K562 (cell line): ENCODE data around the gene EZH1. TPM values are rescaled to one million over a fixed set of nuclear protein-coding genes. Genes with fewer than 3 reads are reported as not detected.

Experiments used
- CCNT2 ChIP-seq: IDR thresholded peaks from 2 replicates; pipeline ENCODE4 v1.6.1; 2011; ENCODE audit warnings: borderline replicate concordance, low read depth, mild to moderate bottlenecking, moderate library complexity, mixed read lengths, low read length; ENCODE audit not compliant: insufficient read length; ENCODE audit errors: extremely low read depth
- GABPA ChIP-seq: fragments of 200-800 bp; sonication (Bioruptor generic); conservative IDR thresholded peaks from 2 replicates; pipeline ENCODE4 v1.6.1; 2016; ENCODE audit warnings: low read depth, missing genetic modification characterization, missing compliant biosample characterization
- GATAD2A ChIP-seq: fragments of 450-650 bp; IDR thresholded peaks from 2 replicates; pipeline ENCODE4 v1.6.1; 2017
- GATAD2B ChIP-seq: fragments of 450-650 bp; IDR thresholded peaks from 2 replicates; pipeline ENCODE4 v1.6.1; 2017; ENCODE audit warnings: mild to moderate bottlenecking, borderline replicate concordance
- LCOR ChIP-seq: sonication (generic); formaldehyde crosslinking; IDR thresholded peaks from 2 replicates; pipeline ENCODE4 v1.8.0; 2022; ENCODE audit warnings: mild to moderate bottlenecking, missing genetic modification reagents
- SMARCE1 ChIP-seq: fragments of 450-650 bp; IDR thresholded peaks from 2 replicates; pipeline ENCODE4 v1.7.1; 2016; ENCODE audit warnings: mild to moderate bottlenecking
- SUPT5H ChIP-seq: fragments of 450-650 bp; IDR thresholded peaks from 2 replicates; pipeline ENCODE4 v1.6.1; 2016
- ZNF217 ChIP-seq: sonication (generic); formaldehyde crosslinking; IDR thresholded peaks from 2 replicates; pipeline ENCODE4 v1.8.0; 2022; ENCODE audit warnings: mild to moderate bottlenecking, missing genetic modification reagents
- polyA plus RNA-seq, 8 experiments: library from polyadenylated mRNA; depleted of rRNA in 4 of 8; stranded (reverse) in 5 of 8; unstranded in 3 of 8; fragments of >200 nt; fragmentation: Nextera tagmentation in 2 of 8; fragmentation: Illumina TruSeq in 1 of 8; extraction: Ambion mirVana in 2 of 8; extraction: Trizol in 1 of 8; gene quantifications; 2 replicates each; pipeline versions ENCODE4 v1.2.1 to v1.2.3, GENCODE V29; 2011 to 2014; ENCODE audit warnings: inconsistent platforms in 1 of 8, missing spikeins in 1 of 8
- total RNA-seq, 7 experiments: library from RNA; depleted of rRNA in 6 of 7; stranded (reverse); fragments of >200 nt in 6 of 7; fragmentation: Illumina TruSeq in 2 of 7; extraction: Trizol in 2 of 7; gene quantifications; 2 replicates each; pipeline versions ENCODE4 v1.2.1 to v1.2.3, GENCODE V29; 2011 to 2021; ENCODE audit warnings: low replicate concordance in 1 of 7
- TF ChIP-seq, protein P1 (sequence below): fragments of 450-650 bp; IDR thresholded peaks from 2 replicates; pipeline ENCODE4 v1.6.1; 2016
- TF ChIP-seq, protein P2 (sequence below): fragments of 200-800 bp; sonication (Bioruptor generic); IDR thresholded peaks from 2 replicates; pipeline ENCODE4 v1.6.1; 2017; ENCODE audit warnings: missing genetic modification characterization, missing compliant biosample characterization

Gene EZH1
- total and polyA plus RNA-seq, 9 of the 15 experiments (the other 6 are each of a cell fraction or from before 2014, with no cell fraction given), result 8.6 to 40.8 (median 22.9) TPM

DNA sequence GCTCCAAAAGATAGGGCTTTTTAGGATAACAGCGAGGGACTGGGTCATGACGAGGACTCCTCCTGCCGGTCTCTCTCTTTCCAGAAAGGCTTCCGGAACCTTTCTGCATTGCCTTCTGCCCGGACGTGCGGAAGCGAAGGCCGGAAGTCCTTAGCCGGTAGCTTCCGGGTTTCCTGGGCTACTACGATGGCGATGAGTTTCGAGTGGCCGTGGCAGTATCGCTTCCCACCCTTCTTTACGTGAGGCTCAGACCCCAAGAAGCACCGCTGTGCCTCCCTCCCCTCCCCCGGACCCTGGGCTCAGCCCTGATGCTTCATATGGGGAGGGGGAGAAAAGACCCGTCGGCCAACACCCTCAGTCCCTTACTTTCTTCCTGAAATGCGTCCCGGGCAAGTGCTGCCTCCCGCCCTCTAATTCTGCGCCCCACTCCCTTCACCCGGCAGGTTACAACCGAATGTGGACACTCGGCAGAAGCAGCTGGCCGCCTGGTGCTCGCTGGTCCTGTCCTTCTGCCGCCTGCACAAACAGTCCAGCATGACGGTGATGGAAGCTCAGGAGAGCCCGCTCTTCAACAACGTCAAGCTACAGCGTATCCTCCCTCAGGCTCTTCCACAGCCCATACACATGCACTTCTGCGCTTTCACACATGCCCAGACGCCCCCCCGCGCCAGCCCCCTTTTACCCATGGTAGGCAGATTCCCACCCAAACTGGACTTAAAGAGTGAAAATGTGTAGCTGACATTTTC lies 28.6 kb upstream of the EZH1 start, which contains the start of gene VPS25 (continued):
- 0 out of 2 replicates have a peak, but pooled peaks have one; percentile 20 for TF ChIP-seq SMARCE1
- no peak for TF ChIP-seq ZNF217
- peak; percentile 99 for TF ChIP-seq GABPA (tag)
- TF ChIP-seq, protein P1, sequence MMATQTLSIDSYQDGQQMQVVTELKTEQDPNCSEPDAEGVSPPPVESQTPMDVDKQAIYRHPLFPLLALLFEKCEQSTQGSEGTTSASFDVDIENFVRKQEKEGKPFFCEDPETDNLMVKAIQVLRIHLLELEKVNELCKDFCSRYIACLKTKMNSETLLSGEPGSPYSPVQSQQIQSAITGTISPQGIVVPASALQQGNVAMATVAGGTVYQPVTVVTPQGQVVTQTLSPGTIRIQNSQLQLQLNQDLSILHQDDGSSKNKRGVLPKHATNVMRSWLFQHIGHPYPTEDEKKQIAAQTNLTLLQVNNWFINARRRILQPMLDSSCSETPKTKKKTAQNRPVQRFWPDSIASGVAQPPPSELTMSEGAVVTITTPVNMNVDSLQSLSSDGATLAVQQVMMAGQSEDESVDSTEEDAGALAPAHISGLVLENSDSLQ, result peak; percentile 78
- TF ChIP-seq CCNT2, result no peak
- TF ChIP-seq SUPT5H, result peak; percentile 93
- TF ChIP-seq GATAD2B, result no peak; the same call in 1 of the 2 replicates
- TF ChIP-seq LCOR, result 0 out of 2 replicates have a peak, but pooled peaks have one; percentile 63
- TF ChIP-seq, protein P2, sequence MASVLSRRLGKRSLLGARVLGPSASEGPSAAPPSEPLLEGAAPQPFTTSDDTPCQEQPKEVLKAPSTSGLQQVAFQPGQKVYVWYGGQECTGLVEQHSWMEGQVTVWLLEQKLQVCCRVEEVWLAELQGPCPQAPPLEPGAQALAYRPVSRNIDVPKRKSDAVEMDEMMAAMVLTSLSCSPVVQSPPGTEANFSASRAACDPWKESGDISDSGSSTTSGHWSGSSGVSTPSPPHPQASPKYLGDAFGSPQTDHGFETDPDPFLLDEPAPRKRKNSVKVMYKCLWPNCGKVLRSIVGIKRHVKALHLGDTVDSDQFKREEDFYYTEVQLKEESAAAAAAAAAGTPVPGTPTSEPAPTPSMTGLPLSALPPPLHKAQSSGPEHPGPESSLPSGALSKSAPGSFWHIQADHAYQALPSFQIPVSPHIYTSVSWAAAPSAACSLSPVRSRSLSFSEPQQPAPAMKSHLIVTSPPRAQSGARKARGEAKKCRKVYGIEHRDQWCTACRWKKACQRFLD (CRISPR knock-in tag), result 0 out of 2 replicates have a peak, but pooled peaks have one; percentile 44
- TF ChIP-seq GATAD2A, result no peak
- TF ChIP-seq, all 486 proteins: peak for 151
